ENCODE results near the gene SORL1. TPM values are rescaled to one million over a fixed set of nuclear protein-coding genes. Genes with fewer than 3 reads are reported as not detected.

SORL1 gene
- total and polyA plus RNA-seq, 2 of the 13 experiments (the other 11 are each of a cell fraction or from before 2014, with no cell fraction given) = 21.3 to 148 TPM

DNA sequence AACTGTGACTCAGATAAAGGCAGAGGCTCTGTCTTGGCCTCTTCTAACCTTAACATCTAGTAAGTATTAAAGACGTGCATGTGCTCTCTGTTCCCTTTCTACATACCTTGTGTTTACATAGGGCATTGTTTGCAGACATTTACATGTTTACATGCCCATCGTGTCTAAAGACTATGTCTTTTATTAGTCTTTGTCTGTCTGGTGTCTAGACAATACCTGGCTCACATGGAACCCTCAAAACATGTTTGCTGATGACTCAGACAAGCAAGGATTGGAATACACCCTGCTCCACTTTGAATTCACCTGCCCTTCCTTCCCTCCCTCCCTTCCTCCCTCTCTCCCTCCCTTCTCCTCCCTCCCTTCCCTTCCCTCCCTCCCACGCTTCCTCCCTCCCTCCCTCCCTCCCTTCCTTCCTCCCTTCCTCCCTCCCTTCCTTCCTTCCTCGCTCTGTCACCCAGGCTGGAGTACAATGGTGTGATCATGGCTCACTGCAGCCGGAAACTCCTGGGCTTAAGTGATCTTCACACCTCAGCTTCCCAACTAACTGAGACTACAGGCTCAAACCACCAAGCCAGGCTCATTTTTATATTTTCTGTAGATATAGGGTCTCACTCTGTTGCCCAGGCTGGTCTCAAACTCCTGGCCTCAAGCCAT lies 24.4 kb downstream of the SORL1 start (continued):
- TF ChIP-seq, protein P1, sequence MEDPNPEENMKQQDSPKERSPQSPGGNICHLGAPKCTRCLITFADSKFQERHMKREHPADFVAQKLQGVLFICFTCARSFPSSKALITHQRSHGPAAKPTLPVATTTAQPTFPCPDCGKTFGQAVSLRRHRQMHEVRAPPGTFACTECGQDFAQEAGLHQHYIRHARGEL (CRISPR knock-in tag; IDR thresholded peaks at IDR 0.05) = no peak
- TF ChIP-seq KAT8 (CRISPR knock-in tag; IDR thresholded peaks at IDR 0.05) (no peak), ZNF549 (CRISPR knock-in tag; IDR thresholded peaks at IDR 0.05) (no peak), HHEX (CRISPR knock-in tag; IDR thresholded peaks at IDR 0.05) (no peak), ZSCAN31 (CRISPR knock-in tag; IDR thresholded peaks at IDR 0.05; ENCODE audit: low read depth) (no peak), ZNF317 (CRISPR knock-in tag; IDR thresholded peaks at IDR 0.05) (no peak), ZNF180 (CRISPR knock-in tag; IDR thresholded peaks at IDR 0.05; ENCODE audit: borderline replicate concordance, low read depth) (no peak), AKAP8 (CRISPR knock-in tag; IDR thresholded peaks at IDR 0.05) (no peak), ZNF607 (CRISPR knock-in tag; IDR thresholded peaks at IDR 0.05; ENCODE audit: borderline replicate concordance) (no peak), ZNF354B (CRISPR knock-in tag; IDR thresholded peaks at IDR 0.05) (no peak), SRSF9 (IDR thresholded peaks at IDR 0.05; ENCODE audit: borderline replicate concordance, insufficient read depth, low read depth, low read length, poor library complexity, severe bottlenecking) (no peak), SMAD3 (CRISPR knock-in tag; IDR thresholded peaks at IDR 0.05) (peak; percentile 67; the same call in 1 of the 2 replicates), KDM4B (CRISPR knock-in tag; IDR thresholded peaks at IDR 0.05) (no peak), ZNF510 (CRISPR knock-in tag; IDR thresholded peaks at IDR 0.05; ENCODE audit: low read depth) (no peak), IRF9 (CRISPR knock-in tag; IDR thresholded peaks at IDR 0.05; ENCODE audit: borderline replicate concordance) (no peak), ZNF335 (CRISPR knock-in tag; IDR thresholded peaks at IDR 0.05) (0 out of 2 replicates have a peak, but pooled peaks have one; percentile 24), ZNF773 (CRISPR knock-in tag; IDR thresholded peaks at IDR 0.05; ENCODE audit: borderline replicate concordance) (no peak), SP4 (CRISPR knock-in tag; IDR thresholded peaks at IDR 0.05) (no peak)
- TF ChIP-seq, protein P2, sequence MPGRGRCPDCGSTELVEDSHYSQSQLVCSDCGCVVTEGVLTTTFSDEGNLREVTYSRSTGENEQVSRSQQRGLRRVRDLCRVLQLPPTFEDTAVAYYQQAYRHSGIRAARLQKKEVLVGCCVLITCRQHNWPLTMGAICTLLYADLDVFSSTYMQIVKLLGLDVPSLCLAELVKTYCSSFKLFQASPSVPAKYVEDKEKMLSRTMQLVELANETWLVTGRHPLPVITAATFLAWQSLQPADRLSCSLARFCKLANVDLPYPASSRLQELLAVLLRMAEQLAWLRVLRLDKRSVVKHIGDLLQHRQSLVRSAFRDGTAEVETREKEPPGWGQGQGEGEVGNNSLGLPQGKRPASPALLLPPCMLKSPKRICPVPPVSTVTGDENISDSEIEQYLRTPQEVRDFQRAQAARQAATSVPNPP (CRISPR knock-in tag; IDR thresholded peaks at IDR 0.05) = no peak
- TF ChIP-seq, protein P3, sequence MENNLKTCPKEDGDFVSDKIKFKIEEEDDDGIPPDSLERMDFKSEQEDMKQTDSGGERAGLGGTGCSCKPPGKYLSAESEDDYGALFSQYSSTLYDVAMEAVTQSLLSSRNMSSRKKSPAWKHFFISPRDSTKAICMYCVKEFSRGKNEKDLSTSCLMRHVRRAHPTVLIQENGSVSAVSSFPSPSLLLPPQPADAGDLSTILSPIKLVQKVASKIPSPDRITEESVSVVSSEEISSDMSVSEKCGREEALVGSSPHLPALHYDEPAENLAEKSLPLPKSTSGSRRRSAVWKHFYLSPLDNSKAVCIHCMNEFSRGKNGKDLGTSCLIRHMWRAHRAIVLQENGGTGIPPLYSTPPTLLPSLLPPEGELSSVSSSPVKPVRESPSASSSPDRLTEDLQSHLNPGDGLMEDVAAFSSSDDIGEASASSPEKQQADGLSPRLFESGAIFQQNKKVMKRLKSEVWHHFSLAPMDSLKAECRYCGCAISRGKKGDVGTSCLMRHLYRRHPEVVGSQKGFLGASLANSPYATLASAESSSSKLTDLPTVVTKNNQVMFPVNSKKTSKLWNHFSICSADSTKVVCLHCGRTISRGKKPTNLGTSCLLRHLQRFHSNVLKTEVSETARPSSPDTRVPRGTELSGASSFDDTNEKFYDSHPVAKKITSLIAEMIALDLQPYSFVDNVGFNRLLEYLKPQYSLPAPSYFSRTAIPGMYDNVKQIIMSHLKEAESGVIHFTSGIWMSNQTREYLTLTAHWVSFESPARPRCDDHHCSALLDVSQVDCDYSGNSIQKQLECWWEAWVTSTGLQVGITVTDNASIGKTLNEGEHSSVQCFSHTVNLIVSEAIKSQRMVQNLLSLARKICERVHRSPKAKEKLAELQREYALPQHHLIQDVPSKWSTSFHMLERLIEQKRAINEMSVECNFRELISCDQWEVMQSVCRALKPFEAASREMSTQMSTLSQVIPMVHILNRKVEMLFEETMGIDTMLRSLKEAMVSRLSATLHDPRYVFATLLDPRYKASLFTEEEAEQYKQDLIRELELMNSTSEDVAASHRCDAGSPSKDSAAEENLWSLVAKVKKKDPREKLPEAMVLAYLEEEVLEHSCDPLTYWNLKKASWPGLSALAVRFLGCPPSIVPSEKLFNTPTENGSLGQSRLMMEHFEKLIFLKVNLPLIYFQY (CRISPR knock-in tag; IDR thresholded peaks at IDR 0.05; ENCODE audit: borderline replicate concordance) = no peak
- TF ChIP-seq, protein P4, sequence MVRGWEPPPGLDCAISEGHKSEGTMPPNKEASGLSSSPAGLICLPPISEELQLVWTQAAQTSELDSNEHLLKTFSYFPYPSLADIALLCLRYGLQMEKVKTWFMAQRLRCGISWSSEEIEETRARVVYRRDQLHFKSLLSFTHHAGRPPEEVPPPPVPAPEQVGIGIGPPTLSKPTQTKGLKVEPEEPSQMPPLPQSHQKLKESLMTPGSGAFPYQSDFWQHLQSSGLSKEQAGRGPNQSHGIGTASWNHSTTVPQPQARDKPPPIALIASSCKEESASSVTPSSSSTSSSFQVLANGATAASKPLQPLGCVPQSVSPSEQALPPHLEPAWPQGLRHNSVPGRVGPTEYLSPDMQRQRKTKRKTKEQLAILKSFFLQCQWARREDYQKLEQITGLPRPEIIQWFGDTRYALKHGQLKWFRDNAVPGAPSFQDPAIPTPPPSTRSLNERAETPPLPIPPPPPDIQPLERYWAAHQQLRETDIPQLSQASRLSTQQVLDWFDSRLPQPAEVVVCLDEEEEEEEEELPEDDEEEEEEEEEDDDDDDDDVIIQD (CRISPR knock-in tag; IDR thresholded peaks at IDR 0.05; ENCODE audit: low read depth) = peak; percentile 13; the same call in 1 of the 2 replicates
- TF ChIP-seq, protein P5, sequence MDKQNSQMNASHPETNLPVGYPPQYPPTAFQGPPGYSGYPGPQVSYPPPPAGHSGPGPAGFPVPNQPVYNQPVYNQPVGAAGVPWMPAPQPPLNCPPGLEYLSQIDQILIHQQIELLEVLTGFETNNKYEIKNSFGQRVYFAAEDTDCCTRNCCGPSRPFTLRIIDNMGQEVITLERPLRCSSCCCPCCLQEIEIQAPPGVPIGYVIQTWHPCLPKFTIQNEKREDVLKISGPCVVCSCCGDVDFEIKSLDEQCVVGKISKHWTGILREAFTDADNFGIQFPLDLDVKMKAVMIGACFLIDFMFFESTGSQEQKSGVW (CRISPR knock-in tag; IDR thresholded peaks at IDR 0.05; ENCODE audit: borderline replicate concordance) = no peak

All from HepG2 (cell line).